Neural cell (in vitro differentiated cells): ENCODE data around the gene NMUR1. TPM values are rescaled to one million over a fixed set of nuclear protein-coding genes. Genes with fewer than 3 reads are reported as not detected.

Experiments used
- H2AFZ ChIP-seq: fragments of 200-600, 300-800 bp; sonication (generic), shearing (Covaris generic); 2 replicates; pipeline ENCODE4 v1.6.0; 2014; ENCODE audit warnings: low read depth, mild to moderate bottlenecking, antibody characterized with exemption, low read length, moderate library complexity
- H3F3A ChIP-seq: fragments of 200-600 bp; shearing (Covaris generic); 2 replicates; pipeline ENCODE4 v1.6.1; 2016; ENCODE audit warnings: mild to moderate bottlenecking, moderate library complexity, mixed read lengths, antibody characterized with exemption, low read length; ENCODE audit not compliant: insufficient read depth, poor library complexity, severe bottlenecking
- H3K27ac ChIP-seq: fragments of 200-600, 300-800 bp; sonication (generic), shearing (Covaris generic); 2 replicates; pipeline ENCODE4 v1.5.1; 2014; ENCODE audit warnings: mild to moderate bottlenecking, low read length, moderate library complexity
- H3K27me3 ChIP-seq: fragments of 300-800, 200-600 bp; sonication (generic), shearing (Covaris generic); 2 replicates; pipeline ENCODE4 v1.6.0; 2014; ENCODE audit warnings: mild to moderate bottlenecking, low read depth, low read length, moderate library complexity; ENCODE audit not compliant: insufficient read depth
- H3K36me3 ChIP-seq: fragments of 300-800, 200-600 bp; sonication (generic), shearing (Covaris generic); 2 replicates; pipeline ENCODE4 v1.5.1; 2014; ENCODE audit warnings: mild to moderate bottlenecking, antibody characterized with exemption, low read length, moderate library complexity; ENCODE audit not compliant: insufficient read depth
- H3K4me2 ChIP-seq: fragments of 300-800, 200-600 bp; sonication (generic), shearing (Covaris generic); 2 replicates; pipeline ENCODE4 v1.6.0; 2014; ENCODE audit warnings: mild to moderate bottlenecking, low read length
- H3K4me3 ChIP-seq: fragments of 300-800, 200-600 bp; sonication (generic), shearing (Covaris generic); 2 replicates; pipeline ENCODE4 v1.5.1; 2014; ENCODE audit warnings: mild to moderate bottlenecking, low read length, moderate library complexity
- H3K79me2 ChIP-seq: fragments of 200-600 bp; shearing (Covaris generic); replicated peaks from 2 replicates; pipeline ENCODE4 v1.6.0; 2014; ENCODE audit warnings: mild to moderate bottlenecking, low read length, moderate library complexity; ENCODE audit not compliant: insufficient read depth
- H3K9ac ChIP-seq: fragments of 300-800, 200-600 bp; sonication (generic), shearing (Covaris generic); 2 replicates; pipeline ENCODE4 v1.6.1; 2016; ENCODE audit warnings: mild to moderate bottlenecking, low read length, mixed read lengths
- H3K9me2 ChIP-seq: fragments of 200-600 bp; shearing (Covaris generic); 2 replicates; pipeline ENCODE4 v1.6.1; 2016; ENCODE audit warnings: mild to moderate bottlenecking, low read length, mixed read lengths; ENCODE audit not compliant: insufficient read depth
- H3K9me3 ChIP-seq: fragments of 200-600, 300-800 bp; sonication (generic), shearing (Covaris generic); 2 replicates; pipeline ENCODE4 v1.6.1; 2016; ENCODE audit warnings: mild to moderate bottlenecking, mixed run types, low read length, moderate library complexity, mixed read lengths
- H4K20me1 ChIP-seq: fragments of 200-600 bp; shearing (Covaris generic); 2 replicates; pipeline ENCODE4 v1.6.1; 2016; ENCODE audit warnings: mild to moderate bottlenecking, mixed run types; ENCODE audit not compliant: insufficient read depth
- CTCF ChIP-seq: fragments of 450-650 bp; IDR thresholded peaks from 2 replicates; pipeline ENCODE4 v1.5.1; 2014; ENCODE audit warnings: antibody characterized with exemption, mild to moderate bottlenecking, moderate library complexity; ENCODE audit not compliant: poor library complexity, severe bottlenecking
- EP300 ChIP-seq: fragments of 450-650 bp; conservative IDR thresholded peaks from 2 replicates; pipeline ENCODE4 v1.6.1; 2014; ENCODE audit warnings: antibody characterized with exemption, mild to moderate bottlenecking, moderate library complexity; ENCODE audit not compliant: poor library complexity, severe bottlenecking
- EZH2 ChIP-seq: fragments of 200-600, 300-800 bp; shearing (Covaris generic), sonication (generic); IDR thresholded peaks from 2 replicates; pipeline ENCODE4 v1.6.1; 2014; ENCODE audit warnings: antibody characterized with exemption, low read length, borderline replicate concordance, mild to moderate bottlenecking; ENCODE audit not compliant: insufficient read depth, poor library complexity, severe bottlenecking
- MXI1 ChIP-seq: fragments of 450-650 bp; conservative IDR thresholded peaks from 2 replicates; pipeline ENCODE4 v1.6.1; 2014; ENCODE audit warnings: antibody characterized with exemption, mild to moderate bottlenecking; ENCODE audit not compliant: poor library complexity, severe bottlenecking
- POLR2AphosphoS5 ChIP-seq: IDR thresholded peaks from 2 replicates; pipeline ENCODE4 v1.6.1; 2012
- RAD21 ChIP-seq: fragments of 450-650 bp; conservative IDR thresholded peaks from 2 replicates; pipeline ENCODE4 v1.6.1; 2014; ENCODE audit warnings: antibody characterized with exemption, mild to moderate bottlenecking, moderate library complexity
- REST ChIP-seq: IDR thresholded peaks from 2 replicates; pipeline ENCODE4 v1.6.1; 2012; ENCODE audit warnings: borderline replicate concordance
- SMC3 ChIP-seq: fragments of 450-650 bp; conservative IDR thresholded peaks from 2 replicates; pipeline ENCODE4 v1.6.1; 2014; ENCODE audit warnings: antibody characterized with exemption, mild to moderate bottlenecking, moderate library complexity; ENCODE audit not compliant: poor library complexity
- TAF1 ChIP-seq: IDR thresholded peaks from 2 replicates; pipeline ENCODE4 v1.6.1; 2012; ENCODE audit warnings: low read depth
- polyA plus RNA-seq: library from polyadenylated mRNA; depleted of rRNA; stranded (reverse); fragments of >200 nt; gene quantifications from 2 replicates; pipeline ENCODE4 v1.2.3, GENCODE V29; 2014

NMUR1 gene
- polyA plus RNA-seq, 1 donor from 2014 or later, result not detected

- H3K79me2 ChIP-seq, result no peaks in the 10 kb centered on the region
- peak overlapping the region; percentile 52 for H3K4me2 ChIP-seq
- no peaks in the 10 kb centered on the region for H4K20me1 ChIP-seq
- H3K4me3 ChIP-seq, result peak overlapping the region; percentile 43
- no peaks in the 10 kb centered on the region for H3K27me3 ChIP-seq
- H3F3A ChIP-seq, result no peaks in the 10 kb centered on the region
- peak overlapping the region; percentile 55 for H3K9ac ChIP-seq
- peak overlapping the region; percentile 73 for H2AFZ ChIP-seq
- H3K9me3 ChIP-seq, result no peaks in the 10 kb centered on the region
- no peak for TF ChIP-seq EZH2
- no peak for TF ChIP-seq EP300
- peak; percentile 64 for TF ChIP-seq REST
- TF ChIP-seq POLR2AphosphoS5, result peak; percentile 60
- TF ChIP-seq MXI1, result peak; percentile 22
- peak; percentile 3 for TF ChIP-seq SMC3
- H3K36me3 ChIP-seq, result no peaks in the 10 kb centered on the region
- no peaks in the 10 kb centered on the region for H3K9me2 ChIP-seq
- peak overlapping the region; percentile 75 for H3K27ac ChIP-seq
Measured at GRCh38 chr2:231512222-231512621, 18.0 kb downstream of the NMUR1 start.

- TF ChIP-seq REST (no peak), POLR2AphosphoS5 (no peak), EP300 (no peak), TAF1 (no peak), RAD21 (no peak), EZH2 (no peak), CTCF (no peak), MXI1 (no peak), SMC3 (no peak)
- no peaks in the 10 kb centered on the region for H3F3A ChIP-seq
- H3K9me2 ChIP-seq, result no peaks in the 10 kb centered on the region
- no peak overlapping the region for H3K27ac ChIP-seq
- no peak overlapping the region for H3K9ac ChIP-seq
- no peaks in the 10 kb centered on the region for H3K36me3 ChIP-seq
- no peaks in the 10 kb centered on the region for H3K9me3 ChIP-seq
- no peaks in the 10 kb centered on the region for H3K79me2 ChIP-seq
- no peak overlapping the region for H3K4me2 ChIP-seq
- no peaks in the 10 kb centered on the region for H4K20me1 ChIP-seq
- H2AFZ ChIP-seq, result no peak overlapping the region
- no peaks in the 10 kb centered on the region for H3K27me3 ChIP-seq
- H3K4me3 ChIP-seq, result no peak overlapping the region
Measured at GRCh38 chr2:231503766-231504165, 26.5 kb downstream of the NMUR1 start.
